ENCODE data around the gene MTCL1.

The MTCL1 gene

DNA sequence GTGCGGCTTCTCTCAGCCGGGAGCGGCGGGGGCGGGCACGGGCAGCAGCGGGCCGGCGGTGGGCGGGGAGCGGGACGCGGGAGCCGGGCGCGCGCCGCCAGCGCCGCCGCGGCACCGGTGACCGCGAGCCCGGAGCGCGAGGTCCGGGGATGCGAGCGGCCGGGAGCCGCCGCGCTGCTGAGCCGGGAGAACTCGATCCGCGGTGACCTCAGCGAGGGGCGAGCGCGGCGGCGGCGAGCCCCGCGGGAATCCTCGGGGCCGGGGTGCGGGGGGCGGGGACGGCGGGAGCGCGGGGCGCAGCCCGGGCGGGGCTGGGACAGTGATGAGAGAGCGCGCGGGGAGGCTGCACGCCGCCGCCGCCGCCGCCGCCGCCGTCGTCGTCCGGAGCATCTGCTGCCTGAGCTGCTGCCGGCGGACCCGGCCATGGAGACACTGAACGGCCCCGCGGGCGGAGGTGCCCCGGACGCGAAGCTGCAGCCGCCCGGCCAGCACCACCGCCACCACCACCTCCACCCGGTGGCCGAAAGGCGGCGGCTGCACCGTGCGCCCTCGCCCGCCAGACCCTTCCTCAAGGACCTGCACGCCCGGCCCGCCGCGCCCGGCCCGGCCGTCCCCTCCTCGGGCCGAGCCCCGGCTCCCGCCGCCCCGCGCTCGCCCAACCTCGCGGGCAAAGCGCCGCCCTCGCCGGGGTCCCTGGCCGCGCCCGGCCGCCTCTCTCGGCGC lies at the start of gene MTCL1:
Gene MTCL1 (plus strand): TSS at position 319 of the 723 bp plus-strand sequence. CDS start 105 bp downstream, at position 424.
- peaks cover 15% of the 10 kb centered on the region for H3K36me3 ChIP-seq (ENCODE audit: insufficient read depth, insufficient read length, low read length)
- H3K9me3 ChIP-seq (ENCODE audit: insufficient read depth, low read length) = no peaks in the 10 kb centered on the region
- peaks cover 7% of the 10 kb centered on the region for H3K27me3 ChIP-seq (ENCODE audit: insufficient read depth, insufficient read length)
- H3K9ac ChIP-seq (ENCODE audit: insufficient read length, low read depth) = peak within 1 kb of the TSS; percentile 92
- TF ChIP-seq SUZ12 (IDR thresholded peaks at IDR 0.05; ENCODE audit: extremely low read depth, insufficient read depth, insufficient read length) (no peak), ZNF274 (IDR thresholded peaks at IDR 0.05; ENCODE audit: low read depth, low read length) (no peak), YY1 (IDR thresholded peaks at IDR 0.05; ENCODE audit: insufficient read depth, insufficient read length) (no peak)
- peak within 1 kb of the TSS; percentile 59 for H3K4me3 ChIP-seq (ENCODE audit: insufficient read length, low read depth)
- H3K4me1 ChIP-seq (ENCODE audit: insufficient read depth, insufficient read length) = peaks cover 5% of the 10 kb centered on the region
- no peak for DNase-seq (ENCODE audit: low read depth, low spot score)

DNA sequence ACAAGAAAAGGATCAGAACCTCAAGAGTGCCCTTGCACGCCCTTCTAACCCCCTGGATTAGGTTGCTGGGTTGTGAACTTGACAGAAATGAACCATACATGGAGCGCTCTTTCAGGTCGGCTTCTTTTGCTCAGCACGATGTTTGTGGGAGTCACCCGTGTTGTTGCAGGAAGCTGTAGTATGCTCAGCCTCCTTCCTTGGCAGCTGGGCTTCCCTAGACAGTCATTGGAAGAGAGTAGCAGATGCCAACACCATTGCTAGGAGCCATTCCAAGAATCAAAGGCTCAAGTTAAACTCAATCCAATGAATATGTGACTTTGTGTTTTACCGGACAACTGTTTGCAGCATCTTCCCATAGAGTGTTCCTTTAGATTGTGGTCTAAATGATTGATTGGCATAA lies 49.1 kb upstream of the MTCL1 start:
- H3K9ac ChIP-seq (ENCODE audit: insufficient read length, low read depth) = no peak overlapping the region
- no peak overlapping the region for H3K4me3 ChIP-seq (ENCODE audit: insufficient read length, low read depth)
- H3K27me3 ChIP-seq (ENCODE audit: insufficient read depth, insufficient read length) = no peaks in the 10 kb centered on the region
- DNase-seq (ENCODE audit: low read depth, low spot score) = no peak
- no peaks in the 10 kb centered on the region for H3K4me1 ChIP-seq (ENCODE audit: insufficient read depth, insufficient read length)
- TF ChIP-seq SUZ12 (IDR thresholded peaks at IDR 0.05; ENCODE audit: extremely low read depth, insufficient read depth, insufficient read length) = no peak
- no peak for TF ChIP-seq ZNF274 (IDR thresholded peaks at IDR 0.05; ENCODE audit: low read depth, low read length)
- TF ChIP-seq YY1 (IDR thresholded peaks at IDR 0.05; ENCODE audit: insufficient read depth, insufficient read length) = no peak
- no peaks in the 10 kb centered on the region for H3K36me3 ChIP-seq (ENCODE audit: insufficient read depth, insufficient read length, low read length)
- no peaks in the 10 kb centered on the region for H3K9me3 ChIP-seq (ENCODE audit: insufficient read depth, low read length)

DNA sequence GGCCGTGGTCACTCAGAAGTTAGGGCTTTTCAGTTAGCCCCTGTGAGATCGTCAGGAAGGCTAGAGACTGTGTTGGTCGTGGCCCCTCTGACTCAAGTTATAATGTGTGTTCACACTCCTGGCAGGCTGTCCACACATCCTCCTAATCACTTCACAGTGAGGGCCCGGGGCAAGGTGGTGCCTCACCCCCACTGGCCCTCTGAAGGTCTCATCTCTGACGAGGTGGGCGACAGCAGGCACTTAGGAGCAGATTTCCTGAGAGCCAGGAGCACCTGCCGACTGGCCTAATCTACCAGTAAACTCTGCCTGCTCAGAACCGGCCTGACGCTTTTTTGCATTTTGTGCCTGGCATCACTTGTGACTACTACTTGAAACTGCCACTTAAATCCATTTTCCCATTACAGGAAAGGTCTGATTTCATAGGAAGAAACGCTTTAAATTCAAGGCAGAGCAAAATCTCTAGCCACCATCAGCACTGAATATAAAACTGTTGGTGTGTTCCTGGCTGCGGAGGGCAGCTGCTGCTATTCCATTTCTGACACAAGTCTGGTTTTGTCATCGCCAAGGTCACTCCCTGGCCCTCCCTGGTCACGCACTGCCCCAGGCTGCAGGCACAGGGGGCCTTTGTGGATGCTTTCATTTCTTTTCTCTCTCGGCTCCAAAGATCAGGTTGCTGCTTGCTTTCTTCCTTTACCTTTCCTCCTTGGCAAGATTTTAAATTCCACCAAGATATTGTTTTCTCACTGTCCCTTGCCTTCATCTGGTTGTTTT lies 48.1 kb upstream of the MTCL1 start:
- no peak for DNase-seq (ENCODE audit: low read depth, low spot score)
- H3K9me3 ChIP-seq (ENCODE audit: insufficient read depth, low read length) = no peaks in the 10 kb centered on the region
- no peak for TF ChIP-seq ZNF274 (IDR thresholded peaks at IDR 0.05; ENCODE audit: low read depth, low read length)
- no peak for TF ChIP-seq SUZ12 (IDR thresholded peaks at IDR 0.05; ENCODE audit: extremely low read depth, insufficient read depth, insufficient read length)
- no peak for TF ChIP-seq YY1 (IDR thresholded peaks at IDR 0.05; ENCODE audit: insufficient read depth, insufficient read length)
- H3K9ac ChIP-seq (ENCODE audit: insufficient read length, low read depth) = no peak overlapping the region
- no peak overlapping the region for H3K4me3 ChIP-seq (ENCODE audit: insufficient read length, low read depth)
- H3K4me1 ChIP-seq (ENCODE audit: insufficient read depth, insufficient read length) = no peaks in the 10 kb centered on the region
- H3K36me3 ChIP-seq (ENCODE audit: insufficient read depth, insufficient read length, low read length) = no peaks in the 10 kb centered on the region
- no peaks in the 10 kb centered on the region for H3K27me3 ChIP-seq (ENCODE audit: insufficient read depth, insufficient read length)

DNA sequence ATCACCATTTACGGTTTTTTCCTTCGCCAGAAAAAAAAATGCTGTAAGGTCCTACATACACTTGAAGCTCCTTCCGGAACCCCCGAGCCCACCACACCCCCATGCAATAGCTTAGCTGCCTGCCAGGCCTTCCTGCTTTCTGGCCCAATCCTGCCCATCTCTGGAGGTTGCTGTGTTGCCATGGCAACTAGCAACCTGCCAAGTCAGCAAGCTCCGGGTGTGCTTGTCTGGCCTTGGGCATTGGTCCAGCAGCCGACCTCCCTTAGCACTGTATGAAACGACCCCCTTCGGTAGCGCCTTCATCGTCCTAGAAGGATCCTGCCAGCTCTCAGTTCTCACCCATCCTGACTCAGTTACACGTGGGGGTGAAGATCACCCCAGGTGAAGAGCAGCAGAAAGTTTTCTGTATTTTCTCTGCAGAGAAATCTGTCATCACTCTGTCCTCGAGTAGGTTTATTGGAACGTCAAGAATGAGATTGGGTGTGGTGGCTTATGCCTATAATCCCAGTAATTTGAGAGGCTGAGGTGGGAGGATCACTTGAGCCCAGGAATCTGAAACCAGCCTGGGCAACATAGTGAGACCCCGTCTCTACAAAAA lies 47.4 kb upstream of the MTCL1 start:
- TF ChIP-seq SUZ12 (IDR thresholded peaks at IDR 0.05; ENCODE audit: extremely low read depth, insufficient read depth, insufficient read length) (no peak), YY1 (IDR thresholded peaks at IDR 0.05; ENCODE audit: insufficient read depth, insufficient read length) (no peak), ZNF274 (IDR thresholded peaks at IDR 0.05; ENCODE audit: low read depth, low read length) (no peak)
- Histone ChIP-seq H3K27me3 (ENCODE audit: insufficient read depth, insufficient read length) (no peaks in the 10 kb centered on the region), H3K9ac (ENCODE audit: insufficient read length, low read depth) (no peak overlapping the region), H3K4me3 (ENCODE audit: insufficient read length, low read depth) (no peak overlapping the region), H3K4me1 (ENCODE audit: insufficient read depth, insufficient read length) (peaks cover 6% of the 10 kb centered on the region), H3K9me3 (ENCODE audit: insufficient read depth, low read length) (no peaks in the 10 kb centered on the region), H3K36me3 (ENCODE audit: insufficient read depth, insufficient read length, low read length) (no peaks in the 10 kb centered on the region)
- DNase-seq (ENCODE audit: low read depth, low spot score) = no peak

DNA sequence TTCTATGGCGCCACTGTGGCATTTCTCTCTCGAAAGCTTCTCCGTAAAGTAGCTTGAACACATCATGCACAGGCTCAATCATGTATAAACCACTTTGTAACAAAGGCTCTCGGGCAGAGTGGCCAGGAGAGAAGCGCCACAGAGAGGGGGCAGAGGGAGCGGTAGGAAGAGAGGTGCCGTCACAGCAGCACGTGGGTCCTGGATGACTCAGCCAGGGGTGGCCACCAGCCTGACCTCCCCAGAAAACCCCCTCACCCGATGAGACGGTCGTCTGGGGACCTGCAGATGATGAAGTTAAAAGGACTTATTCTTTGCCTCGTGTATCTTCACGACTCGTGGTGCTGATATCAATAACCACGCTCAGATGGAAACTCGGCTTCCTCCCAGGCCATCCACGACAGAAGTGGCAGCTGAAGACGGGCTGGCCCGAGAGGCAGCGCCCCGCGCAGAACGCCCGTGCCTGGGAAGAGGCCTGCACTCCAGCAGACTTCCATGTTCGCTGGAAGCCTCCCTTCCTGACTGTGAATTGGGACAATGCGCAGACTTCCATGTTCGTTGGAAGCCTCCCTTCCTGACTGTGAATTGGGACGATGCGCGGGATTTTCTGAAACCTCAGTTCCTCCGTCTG lies 46.4 kb upstream of the MTCL1 start:
- DNase-seq (ENCODE audit: low read depth, low spot score) = no peak
- no peaks in the 10 kb centered on the region for H3K9me3 ChIP-seq (ENCODE audit: insufficient read depth, low read length)
- no peak overlapping the region for H3K4me3 ChIP-seq (ENCODE audit: insufficient read length, low read depth)
- no peaks in the 10 kb centered on the region for H3K27me3 ChIP-seq (ENCODE audit: insufficient read depth, insufficient read length)
- peaks cover 15% of the 10 kb centered on the region for H3K4me1 ChIP-seq (ENCODE audit: insufficient read depth, insufficient read length)
- H3K36me3 ChIP-seq (ENCODE audit: insufficient read depth, insufficient read length, low read length) = no peaks in the 10 kb centered on the region
- TF ChIP-seq ZNF274 (IDR thresholded peaks at IDR 0.05; ENCODE audit: low read depth, low read length) (no peak), SUZ12 (IDR thresholded peaks at IDR 0.05; ENCODE audit: extremely low read depth, insufficient read depth, insufficient read length) (no peak), YY1 (IDR thresholded peaks at IDR 0.05; ENCODE audit: insufficient read depth, insufficient read length) (no peak)
- H3K9ac ChIP-seq (ENCODE audit: insufficient read length, low read depth) = no peak overlapping the region

DNA sequence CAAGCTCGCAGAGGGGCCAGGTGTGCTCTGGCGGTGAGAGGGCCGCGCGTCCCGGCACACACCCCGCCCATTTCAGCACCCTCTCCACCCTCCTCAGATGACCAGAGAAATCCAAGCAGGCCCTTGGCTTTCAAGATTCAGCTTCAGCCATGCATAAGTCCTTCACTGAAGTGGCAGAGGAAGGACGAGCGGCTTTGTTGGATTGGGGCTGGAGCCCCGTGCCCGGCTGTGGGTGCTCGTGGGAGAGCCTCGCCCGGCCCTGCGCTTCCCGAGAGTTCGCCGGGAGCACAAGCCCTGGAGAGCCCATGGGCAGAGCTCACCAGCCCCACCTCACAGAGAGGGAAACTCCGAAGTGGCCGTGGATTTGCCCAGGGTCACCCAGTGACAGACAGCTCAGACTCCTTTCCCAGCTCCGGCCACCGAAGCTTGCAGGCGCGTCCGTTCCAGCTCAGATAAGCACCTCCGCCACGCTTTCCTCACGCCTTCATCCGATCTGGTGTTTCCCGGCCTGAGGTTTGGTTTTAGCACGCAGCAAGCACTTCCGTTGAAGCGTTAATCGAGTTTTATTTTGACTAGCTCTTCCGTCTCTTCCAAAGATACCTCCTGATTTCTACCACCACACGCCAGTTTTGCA lies 45.6 kb upstream of the MTCL1 start:
- Histone ChIP-seq H3K9ac (ENCODE audit: insufficient read length, low read depth) (no peak overlapping the region), H3K9me3 (ENCODE audit: insufficient read depth, low read length) (no peaks in the 10 kb centered on the region; the same call in 1 of the 2 replicates), H3K4me1 (ENCODE audit: insufficient read depth, insufficient read length) (peaks cover 15% of the 10 kb centered on the region), H3K4me3 (ENCODE audit: insufficient read length, low read depth) (no peak overlapping the region), H3K27me3 (ENCODE audit: insufficient read depth, insufficient read length) (no peaks in the 10 kb centered on the region), H3K36me3 (ENCODE audit: insufficient read depth, insufficient read length, low read length) (no peaks in the 10 kb centered on the region)
- no peak for DNase-seq (ENCODE audit: low read depth, low spot score)
- TF ChIP-seq YY1 (IDR thresholded peaks at IDR 0.05; ENCODE audit: insufficient read depth, insufficient read length) (no peak), SUZ12 (IDR thresholded peaks at IDR 0.05; ENCODE audit: extremely low read depth, insufficient read depth, insufficient read length) (no peak), ZNF274 (IDR thresholded peaks at IDR 0.05; ENCODE audit: low read depth, low read length) (no peak)

Data from NT2/D1 (cell line).